DMS 273 (cell line): ENCODE data around the gene PPP4R2.
"Not testable (repeated sequence)": the region's sequence is repeated elsewhere in the genome, so short reads cannot be mapped to it uniquely, and the experiment has no call there.

Experiments
- DNase-seq: peaks from one replicate; lab custom pipeline; 2025; ENCODE audit not compliant: unreplicated experiment; lab: John Stamatoyannopoulos, UW

PPP4R2 gene

DNA sequence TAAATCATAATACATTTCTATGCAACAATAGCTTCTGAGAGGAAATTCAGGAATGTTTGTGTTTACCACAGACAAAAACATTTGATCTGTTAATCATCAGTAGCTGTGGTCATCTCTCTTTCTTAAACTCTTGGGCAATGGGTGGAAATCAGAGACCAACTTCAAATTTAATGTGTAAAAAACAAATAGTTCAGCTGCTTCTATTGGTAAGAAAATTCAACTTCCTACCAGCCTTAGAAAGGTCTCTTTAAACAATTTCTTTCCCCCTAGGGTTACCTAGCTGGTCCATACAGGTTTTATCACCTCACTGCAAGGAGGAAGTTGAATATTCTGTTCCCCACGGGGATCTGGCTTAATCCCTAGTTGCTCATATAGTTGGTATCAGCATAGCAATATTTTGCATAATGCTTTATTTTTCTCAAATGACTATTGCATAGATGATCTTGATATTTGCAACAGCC, 20.3 kb upstream of the PPP4R2 start:
- no peak for DNase-seq

DNA sequence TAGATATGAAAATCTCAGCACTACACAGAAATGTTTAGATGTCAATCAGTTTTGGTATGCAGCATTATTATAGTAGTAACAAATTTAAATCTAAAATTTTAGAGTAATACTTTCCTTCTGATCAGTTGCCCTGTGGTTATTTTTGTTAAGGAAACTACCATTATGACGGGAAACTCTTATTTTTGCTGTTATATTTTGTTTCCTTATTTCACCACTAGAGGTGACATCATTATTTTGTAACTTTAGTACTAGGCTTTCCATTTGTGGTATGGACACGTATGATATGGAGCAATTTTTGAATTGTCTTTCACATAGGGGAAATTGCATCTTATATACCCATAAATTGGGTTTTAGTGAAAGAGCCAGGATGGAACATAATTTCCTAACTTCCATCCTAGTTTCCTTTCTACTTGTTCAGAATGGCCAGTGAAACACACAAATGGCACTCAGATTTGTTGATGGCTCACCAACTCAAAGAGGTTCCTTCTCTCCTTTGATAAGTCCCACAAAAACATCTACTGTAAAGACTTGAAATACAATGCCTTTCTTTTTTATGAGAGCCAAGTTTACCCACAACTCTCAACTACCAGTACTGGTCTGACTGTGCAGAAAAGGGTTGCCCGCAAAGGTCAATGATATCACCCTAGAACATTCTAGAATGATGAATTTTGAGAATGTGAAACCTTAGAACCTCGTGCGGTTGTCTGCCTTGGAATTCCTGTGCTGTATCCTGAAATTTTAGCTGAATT, 19.4 kb upstream of the PPP4R2 start:
- no peak for DNase-seq

GRCh38 chr3:72982609-72983366, 13.8 kb upstream of the PPP4R2 start:
- no peak for DNase-seq

DNA sequence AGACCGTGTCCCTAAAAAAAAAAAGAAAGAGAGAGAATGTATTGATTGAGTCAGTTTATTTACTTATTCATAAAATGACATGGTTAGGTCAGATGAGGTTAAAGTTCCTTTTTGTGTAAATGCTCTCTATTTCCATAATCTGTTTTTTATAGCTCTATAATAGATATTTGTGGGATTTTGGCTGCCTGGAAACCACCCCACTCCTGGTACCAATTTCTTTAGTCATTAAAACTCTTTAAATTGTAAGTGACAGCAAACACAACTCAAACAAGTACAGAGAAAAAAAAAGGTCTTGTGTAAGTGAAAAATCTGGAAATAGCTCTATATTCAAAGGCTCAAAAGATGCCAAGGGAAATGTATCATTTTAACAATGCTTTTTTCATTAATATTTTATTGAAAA, 11.0 kb upstream of the PPP4R2 start:
- no peak for DNase-seq

DNA sequence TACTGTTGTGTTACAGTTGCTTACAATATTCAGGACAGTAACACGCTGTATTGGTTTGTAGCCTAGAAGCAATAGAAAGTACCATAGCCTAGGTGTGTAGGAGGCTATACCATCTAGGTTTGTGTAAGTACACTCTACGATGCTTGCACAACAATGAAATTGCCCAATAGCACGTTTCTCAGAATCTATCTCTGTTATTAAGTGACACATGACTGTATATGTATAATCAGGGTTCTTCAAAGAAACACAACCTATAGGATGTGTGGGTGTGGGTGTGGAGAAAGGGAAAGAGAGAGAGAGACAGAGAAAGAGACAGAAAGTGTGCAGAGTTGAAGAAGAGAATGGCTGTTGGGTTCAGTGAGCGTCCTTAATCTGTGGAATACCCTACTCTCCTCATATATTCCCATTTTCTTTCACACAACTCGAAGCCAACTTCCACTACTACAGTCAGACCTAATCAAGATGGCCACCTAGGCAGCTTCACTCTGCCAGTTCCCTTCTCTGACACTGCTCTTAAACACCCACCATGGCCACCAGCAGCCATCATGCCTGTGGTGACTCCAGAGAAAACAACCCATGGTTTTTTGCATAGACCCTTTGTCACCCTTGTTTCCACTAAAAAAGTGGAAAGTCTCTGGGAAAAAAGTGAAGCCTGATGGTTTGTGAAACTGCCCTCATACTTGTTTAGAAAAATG, 5.8 kb upstream of the PPP4R2 start:
- DNase-seq, result no peak

DNA sequence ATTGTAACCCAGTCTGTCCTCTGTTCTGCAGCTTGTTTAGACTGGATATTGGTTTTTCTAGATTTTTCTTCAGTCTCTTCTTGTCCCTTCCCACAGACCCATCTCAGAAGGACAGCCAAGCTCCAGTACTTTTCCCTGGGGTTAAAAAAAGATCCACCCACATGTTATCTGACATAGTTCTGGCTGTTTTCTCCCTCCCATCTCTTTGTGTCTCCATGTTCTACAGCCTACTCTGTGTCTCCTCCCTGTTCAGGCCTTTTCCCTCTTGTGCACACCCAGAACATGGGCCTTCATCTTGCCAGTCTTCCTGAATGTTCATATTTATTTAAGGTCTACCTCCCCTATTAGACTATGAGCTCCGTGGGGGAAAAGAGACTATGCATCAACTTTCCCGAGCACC, 5.1 kb upstream of the PPP4R2 start:
- no peak for DNase-seq

- DNase-seq, result no peak
These were observed 3.2 kb upstream of the PPP4R2 start for GRCh38 chr3:72993391-72993790.

DNA sequence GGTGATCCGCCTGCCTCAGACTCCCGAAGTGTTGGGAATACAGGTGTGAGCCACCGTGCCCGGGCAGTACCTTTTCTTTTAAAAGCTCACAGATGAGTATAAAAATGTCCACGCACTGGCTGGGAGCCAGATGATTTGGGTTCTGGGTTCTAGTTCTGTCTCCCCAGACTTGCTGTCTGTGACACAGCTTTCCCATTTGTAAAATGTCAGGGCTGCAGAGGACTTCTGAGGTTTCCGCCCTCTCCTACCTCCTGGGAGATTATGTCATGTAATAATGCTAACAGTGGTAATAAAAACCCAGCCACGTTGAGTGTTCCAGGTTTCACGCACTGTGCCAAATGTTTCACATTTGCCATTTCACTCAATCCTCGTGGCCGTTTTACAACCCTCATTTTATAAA, 1.3 kb upstream of the PPP4R2 start:
- no peak for DNase-seq

DNA sequence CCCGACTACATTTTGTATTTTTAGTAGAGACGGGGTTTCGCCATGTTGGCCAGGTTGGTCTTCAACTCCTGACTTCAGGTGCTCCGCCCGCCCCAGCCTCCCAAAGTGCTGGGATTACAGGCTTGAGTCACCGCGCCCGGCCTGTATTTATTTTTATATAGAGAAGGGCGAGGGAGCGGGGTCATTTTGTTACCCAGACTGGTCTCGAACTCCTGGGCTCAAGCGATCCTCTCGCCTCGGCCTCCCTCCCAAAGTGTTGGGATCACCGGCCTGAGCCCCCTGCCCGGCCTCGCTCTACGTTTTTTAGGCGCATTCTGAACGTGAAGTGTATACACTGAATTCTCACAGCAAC, 514 bp upstream of the PPP4R2 start:
- DNase-seq, result no peak

DNA sequence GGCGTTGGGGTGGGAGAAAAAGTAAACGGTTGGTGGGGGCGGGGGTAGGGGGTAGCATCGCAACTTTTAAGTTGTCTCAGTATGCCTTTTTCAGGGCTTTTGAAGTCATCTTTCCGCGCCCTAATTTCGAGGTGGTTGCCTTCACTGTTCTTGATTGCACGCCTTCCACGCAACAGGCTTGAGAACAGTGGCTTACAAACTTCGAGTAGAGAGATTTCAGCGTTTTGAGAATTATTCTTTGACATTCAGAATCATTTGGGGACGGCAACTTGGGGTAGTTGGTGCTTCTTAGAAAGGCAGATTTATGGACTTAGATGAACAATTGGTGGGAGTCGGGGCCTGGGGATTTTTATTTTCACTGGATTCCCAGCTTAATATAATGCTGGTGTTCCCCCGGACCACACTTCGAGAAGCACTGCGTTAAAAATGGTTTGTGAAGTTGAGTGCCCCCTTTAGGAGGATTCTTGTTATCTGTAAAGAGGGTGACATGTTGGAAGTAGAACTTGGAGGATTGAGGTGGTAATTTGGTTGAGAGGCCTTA, 880 bp downstream of the PPP4R2 start:
- peak; percentile 71 for DNase-seq

- DNase-seq, result no peak
These were observed 1.9 kb downstream of the PPP4R2 start for GRCh38 chr3:72998466-72998865.

DNA sequence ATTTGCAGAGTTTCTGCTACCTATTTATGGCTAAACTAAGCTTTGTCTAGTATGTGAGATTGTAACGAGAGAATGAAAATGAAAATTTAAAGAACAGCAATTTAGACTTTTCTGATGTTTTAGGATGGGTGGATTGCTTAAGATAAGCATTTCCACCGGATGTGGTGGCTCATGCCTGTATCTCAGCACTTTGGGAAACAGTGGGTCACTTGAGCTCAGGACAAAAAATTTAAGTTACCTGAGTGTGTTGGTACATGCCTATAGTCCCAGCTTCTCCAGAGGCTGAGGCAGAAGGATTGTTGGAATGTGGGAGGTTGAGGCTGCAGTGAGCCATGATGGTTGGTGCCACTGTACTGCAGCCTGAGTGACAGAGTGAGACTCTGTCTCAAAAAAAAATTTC, 3.3 kb downstream of the PPP4R2 start:
- no peak for DNase-seq

DNA sequence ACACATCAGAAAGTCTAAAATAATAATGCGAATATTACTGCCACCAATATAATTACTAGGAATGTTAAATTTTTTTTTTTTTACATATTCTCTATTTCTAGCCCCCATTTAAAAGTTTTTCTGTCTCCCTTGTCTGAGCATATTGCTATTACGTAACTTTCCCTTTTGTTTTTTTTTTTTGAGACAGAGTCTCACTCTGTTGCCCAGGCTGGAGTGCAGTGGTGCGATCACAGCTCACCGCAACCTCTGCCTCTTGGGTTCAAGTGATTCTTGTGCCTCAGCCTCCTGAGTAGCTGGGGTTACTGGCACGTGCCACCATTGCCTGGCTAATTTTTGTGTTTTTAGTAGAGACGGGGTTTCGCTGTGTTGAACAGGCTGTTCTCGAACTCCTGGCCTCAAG, 6.4 kb downstream of the PPP4R2 start:
- DNase-seq, result not testable (repeated sequence)

GRCh38 chr3:73004316-73004715, 7.7 kb downstream of the PPP4R2 start:
- no peak for DNase-seq

DNA sequence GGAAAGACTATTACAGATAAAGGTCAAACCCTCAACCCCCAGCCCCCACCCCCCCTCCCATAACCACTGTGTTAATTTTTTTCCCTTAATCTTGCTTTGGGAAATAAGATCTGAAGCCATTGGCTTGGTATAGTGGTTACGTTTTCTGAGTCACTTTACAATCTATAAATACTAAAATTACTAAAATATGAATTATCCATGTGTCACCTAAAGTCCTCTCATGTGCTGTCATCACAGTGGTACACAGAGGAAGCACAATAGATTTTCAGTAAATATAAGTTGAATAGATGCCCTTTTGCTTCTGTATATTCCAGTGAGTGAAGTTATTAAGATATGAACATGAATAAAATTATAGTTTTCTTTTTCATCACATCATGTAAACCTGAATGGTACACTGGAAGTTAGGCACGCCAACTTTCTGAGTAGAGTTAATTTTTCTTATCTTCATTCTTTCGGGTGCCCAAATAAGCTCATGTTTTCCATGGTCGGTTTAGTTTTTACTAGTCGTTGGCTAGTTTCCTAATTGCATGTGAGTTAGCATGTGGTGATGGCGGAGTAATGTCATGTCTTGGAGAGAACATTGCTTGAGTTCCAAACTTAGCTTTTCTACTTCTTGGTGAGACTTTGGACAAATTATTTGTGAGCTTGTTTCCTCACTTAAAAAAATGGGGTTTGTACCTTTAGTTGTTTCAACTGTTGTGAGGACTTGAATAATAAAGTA, 11.5 kb downstream of the PPP4R2 start:
- DNase-seq, result no peak

DNA sequence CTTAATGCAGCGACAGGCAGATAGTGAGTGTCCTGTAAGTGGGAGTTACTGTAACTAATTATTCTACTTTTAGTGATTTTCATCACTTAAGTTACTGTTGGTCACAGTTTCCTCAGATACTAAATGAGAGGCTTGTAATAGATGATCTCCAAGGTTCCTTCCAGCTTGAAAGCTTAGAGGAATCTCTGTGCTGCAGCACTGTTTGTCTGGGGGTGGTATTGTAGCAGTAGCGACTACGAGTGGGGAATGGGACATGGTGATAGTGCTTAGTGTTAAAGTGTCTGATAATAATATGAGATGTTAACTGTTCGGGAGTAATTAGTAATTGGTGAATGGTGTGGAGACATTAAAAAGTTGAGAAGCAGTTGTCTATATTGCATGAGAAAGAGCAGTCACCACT, 12.4 kb downstream of the PPP4R2 start:
- DNase-seq, result no peak

- DNase-seq, result no peak
These were observed 13.1 kb downstream of the PPP4R2 start for GRCh38 chr3:73009750-73010149.

DNA sequence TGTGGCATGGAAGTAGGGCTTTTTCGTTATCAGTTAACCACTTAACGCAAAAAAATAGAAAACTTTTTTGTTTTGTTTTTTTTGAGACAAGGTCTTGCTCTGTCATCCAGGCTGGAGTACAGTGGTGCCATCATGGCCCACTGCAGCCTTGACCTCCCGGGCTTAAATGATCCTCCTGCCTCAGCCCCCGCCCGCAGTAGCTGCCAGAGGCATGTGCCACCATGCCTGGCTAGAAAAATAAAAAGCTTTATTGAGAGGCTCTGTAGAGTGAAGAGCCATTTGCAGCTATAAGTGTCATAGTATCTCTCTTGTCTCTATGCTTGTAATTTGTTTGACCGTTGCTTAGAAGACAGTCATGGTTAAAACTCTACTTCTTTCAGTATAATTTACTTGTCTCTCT, 13.5 kb downstream of the PPP4R2 start:
- no peak for DNase-seq

- no peak for DNase-seq
These were observed 21.7 kb downstream of the PPP4R2 start for GRCh38 chr3:73018298-73018697.

DNA sequence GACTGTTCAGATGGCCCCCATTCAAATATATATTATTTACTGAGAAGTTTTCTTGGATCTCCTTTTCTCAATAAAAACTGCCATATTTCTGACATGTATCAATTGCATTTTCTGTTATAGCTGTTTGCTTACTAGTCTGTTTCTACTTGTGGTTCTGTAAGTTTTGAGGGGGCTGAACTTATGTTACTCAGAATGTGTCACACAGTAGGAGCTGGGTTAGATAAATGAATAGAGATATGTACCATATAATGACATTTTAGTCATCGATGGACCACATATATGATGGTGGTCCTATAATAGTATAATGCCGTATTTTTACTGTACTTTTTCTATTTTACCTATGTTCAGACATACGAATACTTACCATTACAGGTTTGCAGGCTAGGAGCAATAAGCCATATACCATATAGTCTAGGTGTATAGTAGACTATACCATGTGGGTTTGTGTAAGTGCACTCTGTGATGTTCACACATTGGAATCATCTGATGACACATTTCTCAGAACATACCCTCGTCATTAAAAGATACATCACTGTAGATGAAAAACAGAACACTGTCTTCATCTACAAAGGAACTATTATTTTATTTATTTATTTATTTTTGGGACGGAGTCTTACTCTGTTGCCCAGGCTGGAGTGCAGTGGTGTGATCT, 22.3 kb downstream of the PPP4R2 start:
- DNase-seq, result no peak
